Umbilical cord (tissue), 2 donors: ENCODE measurements around the gene USP20. TPM values are rescaled to one million over a fixed set of nuclear protein-coding genes. Genes with fewer than 3 reads are reported as not detected.
"Not testable (repeated sequence)": the region's sequence is repeated elsewhere in the genome, so short reads cannot be mapped to it uniquely, and the experiment has no call there.

Source experiments
- DNase-seq: peaks from one replicate; pipeline ENCODE4 v3.0.0-alpha.2; 2015; ENCODE audit warnings: low spot score
- total RNA-seq: library from RNA; depleted of rRNA; stranded (reverse); fragments of >200 nt; gene quantifications from one replicate; pipeline ENCODE4 v1.2.3, GENCODE V29; 2014; ENCODE audit warnings: low replicate concordance; ENCODE audit not compliant: insufficient read depth

Gene USP20
- total RNA-seq: 27.2 TPM

DNA sequence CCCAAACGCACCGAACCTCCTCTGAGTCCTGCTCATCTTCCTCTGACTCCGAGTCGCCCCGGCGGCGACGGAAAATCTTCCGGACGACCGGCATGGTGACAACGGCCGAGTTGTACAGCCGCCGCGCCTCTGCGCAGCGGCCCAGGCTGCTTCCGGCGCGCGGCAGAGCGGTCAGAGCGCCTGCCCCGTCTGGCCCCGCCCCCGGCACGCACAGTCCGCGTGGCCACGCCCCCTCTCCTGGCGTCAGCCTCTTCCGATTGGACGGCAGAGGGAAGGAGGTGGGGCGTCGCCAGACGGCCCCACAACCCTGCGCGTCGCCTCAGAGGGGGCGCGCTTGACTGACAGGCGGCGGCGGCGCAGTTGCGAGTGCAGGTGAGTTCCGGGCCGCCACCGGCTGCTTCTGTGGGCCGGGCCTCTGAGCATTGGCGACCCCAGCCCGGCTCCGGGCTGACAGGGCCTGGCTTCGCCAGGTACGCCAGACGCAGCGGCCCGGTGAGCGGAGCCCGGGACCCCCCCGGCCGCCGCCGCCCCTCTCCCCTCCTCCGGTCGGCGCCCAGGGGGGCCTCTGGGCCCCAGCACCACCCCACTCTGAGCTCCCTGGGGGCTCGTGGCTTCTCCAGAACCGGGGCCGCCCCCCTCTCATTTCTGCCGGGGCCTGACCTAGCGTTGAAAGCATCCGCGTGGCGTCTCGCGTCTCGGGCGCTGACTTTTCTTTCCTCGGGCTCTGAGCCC is at the start of gene USP20, which contains the start of gene C9orf78:
Gene USP20, plus strand, starts transcription at position 331 of the 732 bp plus-strand sequence. CDS start 17,098 bp downstream, outside the sequence.
Gene C9orf78, minus strand, starts transcription at position 148 of the 732 bp plus-strand sequence. Its CDS starts 54 bp downstream, at position 94.
- DNase-seq: peak; percentile 98

DNA sequence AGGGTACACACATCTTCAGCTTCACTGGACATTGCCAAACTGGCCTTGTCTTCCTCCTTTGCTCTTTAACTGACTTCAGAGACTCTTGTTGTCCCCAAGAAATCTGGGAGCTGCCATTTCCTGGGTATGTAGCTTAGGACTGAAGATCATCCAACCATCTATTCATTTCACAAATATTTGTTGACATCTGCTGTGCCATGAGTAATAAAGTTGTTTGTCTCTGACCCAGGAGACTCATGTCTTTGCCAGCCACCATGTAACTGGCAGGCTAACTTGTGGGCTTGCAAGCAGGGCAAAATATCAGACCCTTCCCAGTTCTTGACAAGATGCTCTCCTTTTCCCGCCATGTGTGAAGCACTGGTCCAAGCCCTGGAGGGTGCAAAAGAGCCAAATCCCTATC is 49.4 kb upstream of the USP20 start:
- DNase-seq: no peak

DNA sequence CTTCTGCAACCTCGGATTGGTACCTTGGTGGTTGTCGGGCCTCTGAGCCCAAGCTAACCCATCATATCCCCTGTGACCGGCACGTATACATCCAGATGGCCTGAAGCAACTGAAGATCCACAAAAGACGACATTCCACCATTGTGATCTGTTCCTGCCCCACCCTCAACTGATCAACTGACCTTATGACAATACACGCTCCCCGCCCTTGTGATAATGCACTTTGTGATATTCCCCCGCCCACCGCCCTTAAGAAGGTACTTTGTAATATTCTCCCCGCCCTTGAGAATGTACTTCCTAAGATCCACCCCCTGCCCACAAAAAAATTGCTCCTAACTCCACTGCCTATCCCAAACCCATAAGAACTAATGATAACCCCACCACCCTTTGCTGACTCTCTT is 48.8 kb upstream of the USP20 start:
- no peak for DNase-seq

DNA sequence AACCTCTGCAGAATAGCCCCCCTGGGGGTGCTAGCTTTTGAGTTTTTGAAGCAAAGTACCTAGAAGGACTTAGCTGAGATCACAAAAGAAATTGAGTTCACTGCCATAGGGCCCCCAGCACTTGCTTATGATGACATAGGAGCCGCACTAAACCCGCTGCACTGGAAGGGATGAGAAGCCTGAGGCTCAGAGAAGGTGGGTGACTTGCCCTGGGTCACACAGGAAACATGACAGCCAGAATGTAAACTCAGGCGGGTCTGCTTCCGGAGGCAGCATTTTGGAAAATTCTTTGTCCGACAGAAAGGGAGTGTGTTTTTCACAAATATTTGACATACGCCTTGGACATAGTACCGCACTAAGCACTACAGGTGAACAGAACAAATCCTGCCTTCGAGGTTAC is 40.7 kb upstream of the USP20 start:
- DNase-seq: no peak

DNA sequence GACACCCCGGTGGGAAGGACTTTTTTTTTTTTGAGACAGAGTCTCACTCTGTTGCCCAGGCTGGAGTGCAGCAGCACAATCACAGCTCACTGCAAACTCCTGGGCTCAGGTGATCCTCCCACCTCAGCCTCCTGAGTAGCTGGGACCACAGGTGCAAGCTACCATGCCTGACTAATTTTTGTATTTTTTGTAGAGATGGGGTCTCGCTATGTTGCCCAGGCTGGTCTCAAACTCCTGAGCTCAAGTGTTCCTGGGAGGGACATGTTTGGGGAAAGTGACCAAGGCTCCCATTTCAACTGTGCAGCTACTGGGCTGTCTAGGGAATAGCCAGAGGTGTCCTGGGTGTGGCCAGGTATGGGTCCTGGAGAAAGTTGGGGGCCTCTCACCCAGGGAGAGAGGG is 39.2 kb upstream of the USP20 start:
- DNase-seq: not testable (repeated sequence)

DNA sequence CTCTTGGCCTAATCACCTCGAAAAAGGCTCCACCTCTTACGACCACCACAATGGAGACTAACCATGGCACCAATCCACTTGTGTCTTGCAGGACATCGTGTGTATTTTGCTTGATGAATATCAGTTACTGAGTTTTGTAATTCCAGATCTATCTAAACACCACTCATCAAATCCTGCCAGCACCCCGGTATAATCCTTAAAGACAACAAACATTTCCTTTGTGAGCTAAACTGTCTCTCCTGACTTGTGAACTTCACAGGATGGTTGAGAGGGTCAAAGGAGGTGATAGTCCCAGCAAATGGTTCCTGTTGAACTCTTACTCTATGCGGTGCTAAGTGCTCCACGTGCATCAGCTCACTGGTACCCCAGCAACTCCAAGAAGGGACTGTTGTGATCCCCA is 36.3 kb upstream of the USP20 start:
- DNase-seq: no peak

DNA sequence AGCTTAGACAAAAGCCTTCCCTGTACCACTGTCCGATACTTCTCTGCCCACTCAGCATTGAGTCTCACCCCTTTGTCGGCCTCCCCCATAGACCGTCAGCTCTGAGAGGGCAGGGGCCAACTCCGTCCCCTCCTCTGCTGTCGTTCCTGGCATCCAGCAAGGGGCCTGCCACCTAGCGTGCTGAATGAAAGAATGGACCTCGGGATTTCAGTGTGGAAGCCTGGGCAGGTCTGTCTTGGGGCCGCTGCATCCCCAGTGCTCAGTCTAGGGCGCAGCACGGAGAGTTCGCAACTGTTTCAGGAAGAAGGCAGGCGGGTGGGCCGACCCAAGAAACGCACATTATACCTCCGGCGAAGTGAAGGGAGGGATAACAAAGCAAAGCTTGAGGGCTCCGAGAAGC is 33.8 kb upstream of the USP20 start:
- no peak for DNase-seq

DNA sequence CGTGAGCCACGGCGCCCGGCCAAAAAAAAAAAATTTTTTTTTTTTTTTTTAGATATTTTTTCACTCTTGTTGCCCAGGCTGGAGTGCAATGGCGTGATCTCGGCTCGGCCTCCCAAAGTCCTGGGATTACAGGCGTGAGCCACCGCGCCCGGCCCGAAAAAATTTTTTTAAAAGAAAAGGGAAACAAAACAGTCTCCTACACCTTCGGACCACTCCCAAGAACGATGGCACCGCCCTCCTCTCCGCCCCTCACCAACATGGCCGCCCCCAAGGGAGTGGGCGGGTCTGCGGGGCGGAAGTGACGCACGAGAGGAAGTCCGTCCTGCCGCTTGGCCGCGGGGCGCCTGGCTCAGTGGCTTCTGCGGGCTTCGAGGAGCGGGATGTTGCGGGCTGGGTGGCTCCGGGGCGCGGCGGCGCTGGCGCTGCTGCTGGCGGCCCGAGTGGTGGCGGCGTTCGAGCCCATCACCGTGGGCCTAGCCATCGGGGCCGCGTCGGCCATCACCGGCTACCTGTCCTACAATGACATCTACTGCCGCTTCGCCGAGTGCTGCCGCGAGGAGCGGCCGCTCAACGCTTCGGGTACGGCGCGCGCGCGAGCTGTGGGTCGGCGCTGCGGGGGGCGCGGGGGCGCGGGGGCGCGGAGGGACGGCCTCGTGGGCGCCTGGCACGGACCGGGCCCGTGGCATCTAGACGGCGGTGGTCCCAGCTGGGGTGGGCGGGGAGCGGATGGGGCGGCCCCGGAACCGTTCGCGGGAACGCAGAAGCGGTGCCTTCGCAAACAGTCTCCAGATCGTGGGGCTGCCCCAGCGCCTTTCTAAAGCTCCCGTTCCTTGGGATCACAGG is 32.2 kb upstream of the USP20 start, which contains the start of gene TOR1B:
Gene TOR1B, plus strand, starts transcription at position 352 of the 843 bp plus-strand sequence. Its CDS starts 29 bp downstream, at position 381.
- peak; percentile 97 for DNase-seq

DNA sequence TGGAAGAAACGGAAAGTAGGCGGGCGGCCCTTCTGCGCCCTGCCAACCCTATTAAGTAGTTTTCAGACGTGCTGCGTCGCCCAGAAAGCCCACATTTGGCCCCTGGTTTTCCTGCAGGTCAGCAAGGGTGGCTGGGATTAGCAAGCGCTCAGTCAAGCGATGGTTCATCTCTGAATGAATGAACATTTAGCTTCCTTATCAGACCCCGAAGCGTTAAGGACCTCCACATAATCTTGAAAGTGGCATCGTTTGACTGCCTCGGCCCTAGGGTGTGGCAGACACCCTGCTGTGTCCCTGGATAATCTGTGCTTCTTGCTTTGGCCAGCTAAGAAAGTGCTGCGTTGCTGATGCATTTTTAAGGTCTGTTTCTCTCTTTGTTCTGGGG is 31.6 kb upstream of the USP20 start:
- DNase-seq: no peak

DNA sequence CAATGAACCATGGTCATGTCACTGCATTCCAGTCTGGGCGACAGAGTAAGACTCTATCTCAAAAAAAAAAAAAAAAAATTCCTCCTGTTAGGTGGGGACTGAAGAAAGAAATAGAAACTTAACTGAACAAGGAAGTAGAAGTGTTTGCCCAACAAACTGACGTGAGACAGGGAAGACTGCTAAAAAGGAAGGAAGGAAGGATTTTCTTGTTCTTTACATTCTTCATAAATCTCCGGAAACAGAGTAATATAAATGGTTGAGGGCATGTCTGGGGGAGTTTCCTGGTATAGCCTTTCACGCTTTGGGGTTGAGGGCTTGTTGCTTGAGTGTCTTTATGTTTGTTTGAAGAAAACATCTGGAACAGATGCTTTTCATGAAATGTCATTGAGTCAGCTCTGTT is 29.2 kb upstream of the USP20 start:
- no peak for DNase-seq

DNA sequence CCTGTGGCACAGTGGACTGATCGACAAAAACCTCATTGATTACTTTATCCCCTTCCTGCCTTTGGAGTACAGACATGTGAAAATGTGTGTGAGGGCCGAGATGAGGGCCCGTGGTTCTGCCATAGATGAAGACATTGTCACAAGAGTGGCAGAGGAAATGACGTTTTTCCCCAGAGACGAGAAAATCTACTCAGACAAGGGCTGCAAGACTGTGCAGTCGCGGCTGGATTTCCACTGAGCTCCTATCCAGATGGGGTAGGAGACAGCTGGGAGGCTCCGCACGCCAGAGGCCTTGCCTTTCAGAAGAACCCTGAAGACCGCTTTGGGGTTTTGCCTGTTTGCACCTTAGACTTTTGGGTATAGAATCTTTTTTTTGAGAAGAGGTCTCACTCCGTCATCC is 25.9 kb upstream of the USP20 start:
- DNase-seq: no peak

DNA sequence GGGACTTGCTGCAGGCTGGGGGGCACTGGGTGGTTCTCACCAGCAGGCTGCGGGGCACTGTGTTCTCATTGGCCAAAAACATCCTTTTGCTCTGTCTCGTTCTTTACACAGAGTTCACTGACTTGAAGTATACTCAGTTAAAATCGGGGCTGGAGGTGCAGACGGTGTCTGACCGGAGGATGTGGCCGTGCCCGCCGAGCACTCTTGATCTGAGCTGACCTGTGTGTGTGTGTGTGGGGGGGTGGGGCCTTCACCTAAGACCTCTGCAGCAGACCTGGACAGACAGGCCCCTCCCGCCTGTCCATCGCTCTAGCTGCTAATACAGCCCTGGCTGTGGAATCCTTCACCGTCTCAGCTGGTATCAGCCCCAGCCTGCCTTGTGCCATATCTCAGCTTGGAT is 25.1 kb upstream of the USP20 start:
- no peak for DNase-seq

DNA sequence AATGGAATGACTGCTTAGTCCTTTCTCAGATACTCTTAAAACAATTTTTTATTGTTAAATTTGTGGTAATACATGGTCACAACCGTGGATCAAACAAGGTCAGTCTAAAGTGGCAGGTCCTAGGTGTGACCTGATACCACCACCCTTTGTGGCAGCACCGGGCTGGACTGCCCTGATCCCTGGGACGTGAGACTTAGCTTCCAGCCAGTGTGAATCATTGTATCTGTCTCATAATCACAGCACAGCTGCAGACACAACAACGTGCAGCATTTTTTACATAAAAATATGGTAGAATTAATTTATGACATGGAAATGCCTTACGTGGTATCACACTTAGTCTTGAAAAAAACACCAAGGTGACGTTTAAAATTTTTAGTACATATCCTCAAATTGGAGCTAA is 24.5 kb upstream of the USP20 start:
- no peak for DNase-seq

DNA sequence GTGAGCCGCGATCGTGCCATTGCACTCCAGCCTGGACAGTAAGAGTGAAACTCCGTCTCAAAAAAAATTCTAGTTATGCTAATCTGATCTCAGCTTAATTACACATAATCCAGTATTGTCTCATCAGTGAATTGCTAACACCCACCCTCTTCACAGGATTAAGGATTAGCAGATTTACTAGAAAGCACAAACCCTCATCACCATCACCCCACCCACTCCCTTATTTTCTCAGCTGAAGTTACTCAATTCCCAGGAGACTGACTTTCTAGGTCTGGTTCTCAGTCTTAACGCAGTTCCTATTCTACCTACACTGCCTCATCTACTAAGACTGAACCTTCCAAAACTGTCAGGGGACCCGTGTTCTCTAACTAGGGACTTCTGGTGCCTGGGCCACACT is 23.3 kb upstream of the USP20 start:
- no peak for DNase-seq

DNA sequence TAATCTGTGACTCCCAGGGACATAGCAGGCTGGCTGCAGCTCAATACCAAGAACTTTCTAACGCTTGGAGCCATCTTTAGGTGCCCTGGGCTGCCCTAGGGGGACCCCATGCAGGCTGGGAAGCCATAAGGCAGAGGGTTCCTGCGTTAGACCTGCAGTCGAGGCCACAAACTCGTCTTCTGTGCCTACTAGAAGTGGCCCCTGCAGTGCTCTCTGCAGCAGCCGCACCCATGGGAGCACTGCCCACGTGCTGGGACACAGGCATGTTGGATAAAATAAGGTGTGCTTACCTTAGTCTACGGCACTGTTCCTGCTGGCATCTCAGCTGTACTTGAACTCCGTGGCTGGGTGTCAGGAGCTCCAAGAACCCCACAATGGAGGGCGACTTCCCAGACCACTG is 22.9 kb upstream of the USP20 start:
- DNase-seq: no peak

DNA sequence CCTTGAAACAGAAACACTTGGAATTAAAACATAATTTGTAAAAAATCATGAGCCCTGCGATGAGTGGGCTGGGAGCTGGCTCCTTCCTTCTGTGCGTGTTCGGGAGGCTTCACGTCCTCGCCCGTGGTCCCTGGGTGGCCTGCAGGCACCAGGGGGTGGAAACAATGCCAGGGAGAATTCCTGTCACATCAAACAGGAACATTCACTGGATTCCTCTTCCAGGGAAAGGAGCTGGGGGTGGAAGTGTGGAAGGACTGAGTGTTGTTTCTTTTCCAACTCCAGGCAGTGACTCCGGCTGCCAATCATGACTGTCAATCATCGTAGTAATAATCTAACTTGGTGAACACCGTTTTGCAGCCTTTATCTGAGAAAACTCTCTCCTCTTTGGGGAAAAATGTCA is 21.6 kb upstream of the USP20 start:
- no peak for DNase-seq

DNA sequence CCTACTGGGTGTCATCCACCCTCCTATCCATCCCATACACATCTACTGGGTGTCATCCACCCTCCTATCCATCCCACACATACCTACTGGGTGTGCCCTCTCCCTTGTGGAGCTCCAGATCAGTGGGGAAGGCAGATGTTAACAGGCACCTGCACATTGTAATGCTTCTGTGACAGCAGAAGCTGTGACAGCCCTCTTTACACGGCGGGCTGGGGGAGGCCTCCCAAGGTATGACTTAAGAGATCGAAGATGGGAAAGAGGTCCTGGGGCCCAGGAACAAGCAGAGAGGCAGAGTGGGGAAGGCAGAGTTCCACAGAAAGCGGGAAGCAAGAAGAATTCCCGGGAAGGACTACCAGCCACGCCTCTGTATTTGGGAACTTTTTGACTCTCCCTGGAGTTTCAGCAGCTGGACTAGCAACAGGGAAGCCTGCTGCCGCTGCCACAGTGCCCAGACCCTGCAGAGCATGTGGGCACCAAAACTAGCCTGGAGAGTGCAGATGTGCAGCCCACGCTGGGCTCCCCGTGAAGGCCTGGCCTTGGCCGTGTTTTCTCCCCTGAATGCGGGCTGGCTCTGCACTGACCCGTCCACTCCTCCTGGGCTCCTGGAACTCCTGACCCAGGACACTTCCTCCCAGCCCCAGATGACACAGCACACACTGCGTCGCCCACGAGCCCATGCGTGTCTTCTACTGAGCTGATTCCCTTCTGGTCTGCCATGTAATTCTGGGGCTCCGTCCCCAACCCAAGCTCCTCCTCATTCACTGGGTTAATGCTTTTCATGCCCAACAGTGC is 20.6 kb upstream of the USP20 start:
- no peak for DNase-seq

DNA sequence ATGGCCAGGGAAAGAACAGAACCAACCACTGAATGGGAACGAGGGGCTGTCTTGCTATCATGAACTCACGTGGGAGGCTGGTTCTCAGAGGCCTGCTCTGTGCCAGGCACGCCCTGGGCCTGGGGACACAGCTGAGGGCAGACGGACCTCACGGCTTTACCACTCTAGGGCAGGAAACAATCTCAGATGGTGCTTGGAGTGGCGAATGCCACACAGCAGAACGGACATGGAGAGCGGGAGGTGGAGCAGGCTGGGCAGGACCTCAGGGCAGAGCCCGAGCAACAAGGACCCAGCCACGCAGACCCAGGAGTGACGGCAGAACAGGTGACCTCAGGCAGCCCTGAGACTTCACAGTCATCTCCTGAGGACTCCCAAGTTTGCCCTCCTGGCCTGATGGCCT is 20.0 kb upstream of the USP20 start:
- no peak for DNase-seq

DNA sequence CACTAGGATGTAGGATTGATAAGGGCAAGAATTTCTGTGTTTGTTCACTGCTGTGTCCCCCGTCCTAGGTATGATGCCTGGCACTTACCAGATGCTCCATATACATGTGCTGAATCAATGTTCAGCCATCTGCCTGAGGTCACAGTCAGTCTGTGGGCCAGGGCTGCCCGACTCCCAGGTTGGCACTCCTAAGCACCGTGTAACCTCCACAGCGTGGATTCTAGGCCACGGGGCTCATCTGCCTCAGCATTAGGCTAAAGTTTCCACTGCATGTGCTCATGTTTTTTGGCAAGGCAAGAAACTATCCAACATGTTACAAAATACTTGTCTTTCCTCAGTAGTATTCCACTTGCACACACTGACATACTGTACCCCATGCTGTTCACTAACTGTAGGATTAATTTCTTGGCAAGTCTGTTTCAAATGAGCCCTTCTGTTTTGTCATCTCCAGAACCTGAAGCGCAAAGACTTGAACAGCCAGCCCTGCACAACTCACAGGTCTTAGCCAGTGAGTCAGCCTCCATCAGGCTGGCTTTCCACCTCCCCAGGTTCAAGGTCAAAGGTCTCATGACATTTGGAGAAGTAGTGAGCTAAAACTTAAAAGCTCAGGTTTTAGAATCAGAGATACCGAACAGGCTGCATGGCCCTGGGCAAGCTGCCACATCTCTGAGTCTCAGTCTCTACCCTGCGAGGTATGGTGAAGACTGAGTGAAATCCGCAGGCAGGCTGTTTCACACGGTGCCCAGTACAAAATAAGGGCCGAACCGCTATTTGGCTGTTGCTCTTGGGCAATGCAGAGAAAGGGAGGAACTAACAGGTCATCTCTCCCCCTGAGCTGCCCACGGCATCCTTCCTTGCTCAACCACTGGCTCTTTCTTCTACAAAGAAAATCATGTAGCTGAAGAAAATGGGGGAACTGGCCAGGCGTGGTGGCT is 18.5 kb upstream of the USP20 start:
- DNase-seq: no peak

DNA sequence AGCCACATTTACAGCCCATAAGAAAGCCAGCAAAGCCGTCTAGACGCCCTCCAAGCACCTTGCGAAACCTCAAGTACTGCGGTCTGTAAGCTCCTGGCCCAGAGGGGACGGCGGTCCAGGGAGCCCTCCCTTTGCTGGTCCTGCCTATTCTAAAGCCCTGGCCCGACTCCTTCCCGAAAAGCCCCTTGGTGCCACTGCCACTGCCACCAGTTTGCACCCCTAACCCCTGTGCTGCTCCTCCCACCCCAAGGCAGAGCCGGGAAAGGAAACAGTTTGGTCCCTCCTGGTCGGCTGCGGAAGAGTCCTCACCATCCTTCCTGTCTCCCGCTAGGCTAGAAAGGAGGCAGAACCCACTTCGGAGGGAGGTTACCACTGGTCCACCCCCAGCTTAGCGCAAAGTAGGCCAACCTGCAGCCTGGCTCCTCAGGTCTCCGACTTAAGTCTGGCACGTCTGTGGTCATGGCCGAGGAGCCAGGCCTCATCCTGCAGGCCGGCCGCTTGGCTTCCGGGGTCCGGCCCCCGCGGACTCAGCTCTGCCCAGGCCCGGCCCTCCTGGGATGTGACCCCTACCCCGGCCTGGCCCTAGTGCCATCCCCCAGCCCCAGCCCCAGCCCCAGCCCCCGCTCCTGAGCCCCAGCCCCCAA is 12.2 kb upstream of the USP20 start:
- peak; percentile 20 for DNase-seq
